ENCODE measurements around the gene SIGLEC11.
"Not testable (repeated sequence)": the region's sequence is repeated elsewhere in the genome, so short reads cannot be mapped to it uniquely, and the experiment has no call there.

The SIGLEC11 gene

DNA sequence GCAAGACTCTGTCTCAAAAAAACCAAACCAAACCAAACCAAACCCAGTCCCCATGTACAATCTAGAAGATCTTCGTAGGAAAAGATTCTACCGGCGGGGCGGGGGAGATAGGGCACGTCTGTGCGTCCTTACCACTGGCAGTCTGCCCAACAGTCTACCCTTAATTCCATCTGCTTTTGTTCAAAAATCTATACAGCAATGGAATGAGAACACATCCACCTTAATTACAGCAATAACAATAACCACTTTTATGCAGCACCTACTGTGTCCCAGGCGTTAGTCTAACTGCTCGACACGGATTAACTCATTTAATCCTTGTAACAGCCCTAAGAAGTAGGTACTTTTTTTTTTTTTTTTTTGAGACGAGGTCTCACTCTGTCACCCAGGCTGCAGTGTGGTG lies 34.5 kb downstream of the SIGLEC11 start:
- no peak for DNase-seq (ENCODE audit: low read depth in 2 of 2)

GRCh38 chr19:49925486-49925885 lies 35.5 kb downstream of the SIGLEC11 start:
- DNase-seq (ENCODE audit: low read depth in 2 of 2), result no peak

GRCh38 chr19:49924881-49925210 lies 36.1 kb downstream of the SIGLEC11 start:
- not testable (repeated sequence) for DNase-seq (ENCODE audit: low read depth in 2 of 2)

GRCh38 chr19:49924004-49924880 lies 36.7 kb downstream of the SIGLEC11 start:
- no peak for DNase-seq (ENCODE audit: low read depth in 2 of 2)

DNA sequence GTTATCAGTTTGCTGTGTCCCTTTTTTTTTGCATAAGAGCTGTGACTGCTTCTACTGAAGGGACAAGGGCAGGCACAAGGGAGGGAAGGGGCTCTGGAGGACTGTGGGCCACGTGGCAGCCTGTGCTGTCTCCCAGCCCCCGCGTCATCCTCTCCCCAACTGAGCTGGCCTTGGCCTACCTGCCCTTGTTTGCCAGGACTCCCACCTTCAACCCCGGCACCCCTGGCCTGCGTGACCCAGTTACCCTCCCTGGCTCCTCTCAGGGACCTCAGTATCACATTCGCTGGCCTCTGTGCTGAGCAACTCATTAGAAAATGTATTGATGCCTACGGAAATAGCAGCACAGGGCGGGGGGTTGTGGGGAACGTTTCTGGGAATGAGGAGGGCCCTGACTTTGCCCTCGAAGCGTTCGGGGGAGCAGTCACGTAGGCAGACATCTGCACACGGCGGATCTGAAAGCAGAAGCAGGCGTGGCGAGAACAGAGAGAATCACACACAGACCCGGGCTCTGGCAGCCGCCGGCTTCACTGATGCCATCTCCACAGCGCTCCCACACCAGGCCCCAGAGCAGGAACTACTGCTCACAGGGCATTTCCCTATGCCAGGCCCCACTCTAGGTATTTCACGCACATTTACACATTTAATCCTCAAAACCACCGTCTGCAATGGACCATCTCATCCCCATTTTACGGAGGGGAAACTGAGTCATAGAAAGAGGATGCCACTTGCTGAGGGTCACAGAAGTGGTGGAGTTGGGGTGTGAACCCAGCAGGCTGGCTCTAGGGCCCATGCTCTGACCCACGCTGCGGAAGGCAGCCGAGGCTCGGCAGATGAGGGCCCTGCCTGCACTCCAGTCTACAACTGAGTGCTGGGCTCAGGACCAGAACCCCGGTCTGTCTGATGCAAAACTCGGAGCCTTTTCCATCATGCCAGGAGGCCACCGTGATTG lies 37.6 kb downstream of the SIGLEC11 start:
- no peak for DNase-seq (ENCODE audit: low read depth in 2 of 2)

GRCh38 chr19:49921871-49922795 lies 38.8 kb downstream of the SIGLEC11 start:
- no peak for DNase-seq (ENCODE audit: low read depth in 2 of 2)

DNA sequence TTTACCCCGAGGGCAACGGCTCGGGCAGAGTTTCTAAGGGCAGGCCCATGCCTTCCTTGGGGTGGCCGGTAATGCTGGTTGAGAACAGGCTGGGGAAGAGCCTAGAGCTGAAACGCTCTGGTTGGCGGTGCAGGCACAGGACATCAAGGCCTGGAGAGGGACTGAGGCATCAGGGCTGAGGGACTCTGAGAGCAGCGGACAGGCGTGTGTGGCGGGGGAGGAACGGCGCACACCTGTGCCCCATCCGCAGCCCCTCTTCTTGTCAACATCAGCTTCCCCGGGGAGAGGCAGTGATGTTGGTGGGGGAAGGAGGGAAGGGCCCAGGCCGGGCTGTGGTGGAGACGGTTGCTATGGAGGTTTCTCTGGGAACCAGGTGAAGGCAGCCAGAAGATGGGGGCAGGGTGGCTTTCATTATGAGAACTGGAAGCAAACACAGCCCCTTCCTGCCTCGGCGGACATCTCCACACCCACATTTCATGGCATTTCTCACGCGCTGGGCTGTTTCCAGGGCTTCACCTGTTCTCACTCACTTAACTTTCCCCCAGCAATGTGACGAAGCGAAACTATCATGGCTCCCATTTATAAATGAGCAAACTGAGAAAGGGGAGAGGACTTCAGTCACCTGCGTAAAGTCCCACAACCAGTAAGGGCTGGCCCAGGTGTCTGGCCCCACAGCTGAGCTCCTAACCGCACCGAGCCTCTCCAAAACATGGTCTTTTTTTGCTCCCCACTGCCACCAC lies 40.2 kb downstream of the SIGLEC11 start:
- DNase-seq (ENCODE audit: low read depth in 2 of 2), result no peak

DNA sequence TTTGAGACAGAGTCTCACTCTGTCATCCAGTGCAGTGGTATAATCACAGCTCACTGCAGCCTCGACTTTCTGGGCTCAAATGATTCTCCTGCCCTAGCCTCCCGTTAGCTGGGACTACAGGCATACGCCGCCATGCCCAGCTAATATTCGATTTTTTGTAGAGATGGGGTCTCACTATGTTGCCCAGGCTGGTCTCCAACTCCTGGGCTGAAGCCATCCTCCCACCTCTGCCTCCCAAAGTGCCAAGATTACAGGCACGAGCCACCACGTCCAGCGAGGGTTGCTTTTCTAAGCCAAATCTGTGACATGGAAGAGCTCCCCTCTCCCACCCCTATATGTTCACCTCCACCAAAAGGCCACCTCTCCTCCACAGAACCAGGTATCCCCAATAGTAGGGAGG lies 42.9 kb downstream of the SIGLEC11 start:
- no peak for DNase-seq (ENCODE audit: low read depth in 2 of 2)

- no peak for DNase-seq (ENCODE audit: low read depth in 2 of 2)
Observed at GRCh38 chr19:49916839-49917733, 43.9 kb downstream of the SIGLEC11 start.

GRCh38 chr19:49915271-49915670 lies 45.7 kb downstream of the SIGLEC11 start:
- no peak for DNase-seq (ENCODE audit: low read depth in 2 of 2)

- no peak for DNase-seq (ENCODE audit: low read depth in 2 of 2)
Observed at GRCh38 chr19:49913720-49914119, 47.3 kb downstream of the SIGLEC11 start.

DNA sequence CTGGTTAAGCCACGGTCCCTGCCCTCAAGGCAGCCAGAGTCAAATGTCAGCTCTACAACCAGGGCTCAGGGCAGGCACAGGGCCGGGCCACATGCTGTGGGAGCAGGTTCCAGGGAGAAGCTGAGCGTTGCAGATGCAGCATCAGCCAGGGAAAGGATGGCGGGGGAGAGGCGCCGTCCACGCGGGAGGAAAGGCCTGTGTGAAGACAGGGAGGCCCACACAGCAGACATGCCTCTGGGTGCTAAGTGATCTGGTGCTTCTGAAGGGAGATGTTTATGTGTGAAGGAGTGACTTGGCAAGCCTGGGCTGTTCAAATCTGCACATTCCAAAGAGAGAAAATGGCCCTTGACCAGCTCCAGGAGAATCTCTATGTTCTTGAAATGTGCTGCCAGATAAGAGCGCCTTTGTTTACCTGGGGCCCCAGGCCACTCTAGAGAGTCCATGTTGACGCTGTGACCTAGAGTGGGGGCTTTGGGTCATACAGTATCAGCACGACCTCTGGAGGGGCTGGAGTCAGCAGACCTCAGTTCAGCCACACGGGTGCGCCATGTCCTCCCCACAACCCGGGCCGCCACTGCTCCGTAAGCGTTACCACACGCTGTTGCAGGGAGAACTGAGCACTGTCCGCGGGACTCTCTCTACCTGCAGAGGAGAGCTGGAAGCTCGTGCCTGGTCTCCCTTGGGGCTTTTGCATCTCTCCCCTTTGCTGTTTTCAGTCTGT lies 47.8 kb downstream of the SIGLEC11 start:
- no peak for DNase-seq (ENCODE audit: low read depth in 2 of 2)

- DNase-seq (ENCODE audit: low read depth in 2 of 2), result no peak
Observed at GRCh38 chr19:49911381-49912145, 49.4 kb downstream of the SIGLEC11 start.

DNA sequence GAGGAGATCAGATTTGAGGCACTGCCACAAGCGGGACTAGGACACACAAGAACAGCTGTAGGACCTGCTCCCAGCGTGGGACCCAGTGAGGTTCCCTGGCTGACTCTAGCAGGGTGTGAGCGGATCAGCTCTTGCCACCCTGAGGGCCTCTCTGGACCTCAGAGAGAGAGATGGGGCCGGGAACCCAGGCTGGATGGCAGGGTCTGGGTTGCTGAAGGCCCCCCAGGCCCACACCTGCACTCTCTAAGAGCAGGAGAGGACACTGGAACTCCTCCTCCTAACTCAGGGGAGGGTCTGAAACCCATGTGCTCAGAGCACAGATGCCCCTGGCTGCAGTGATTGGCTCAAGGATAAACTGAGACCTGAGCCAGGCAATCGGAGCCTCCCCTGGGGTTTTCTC lies 50.8 kb downstream of the SIGLEC11 start:
- no peak for DNase-seq (ENCODE audit: low read depth in 2 of 2)

DNA sequence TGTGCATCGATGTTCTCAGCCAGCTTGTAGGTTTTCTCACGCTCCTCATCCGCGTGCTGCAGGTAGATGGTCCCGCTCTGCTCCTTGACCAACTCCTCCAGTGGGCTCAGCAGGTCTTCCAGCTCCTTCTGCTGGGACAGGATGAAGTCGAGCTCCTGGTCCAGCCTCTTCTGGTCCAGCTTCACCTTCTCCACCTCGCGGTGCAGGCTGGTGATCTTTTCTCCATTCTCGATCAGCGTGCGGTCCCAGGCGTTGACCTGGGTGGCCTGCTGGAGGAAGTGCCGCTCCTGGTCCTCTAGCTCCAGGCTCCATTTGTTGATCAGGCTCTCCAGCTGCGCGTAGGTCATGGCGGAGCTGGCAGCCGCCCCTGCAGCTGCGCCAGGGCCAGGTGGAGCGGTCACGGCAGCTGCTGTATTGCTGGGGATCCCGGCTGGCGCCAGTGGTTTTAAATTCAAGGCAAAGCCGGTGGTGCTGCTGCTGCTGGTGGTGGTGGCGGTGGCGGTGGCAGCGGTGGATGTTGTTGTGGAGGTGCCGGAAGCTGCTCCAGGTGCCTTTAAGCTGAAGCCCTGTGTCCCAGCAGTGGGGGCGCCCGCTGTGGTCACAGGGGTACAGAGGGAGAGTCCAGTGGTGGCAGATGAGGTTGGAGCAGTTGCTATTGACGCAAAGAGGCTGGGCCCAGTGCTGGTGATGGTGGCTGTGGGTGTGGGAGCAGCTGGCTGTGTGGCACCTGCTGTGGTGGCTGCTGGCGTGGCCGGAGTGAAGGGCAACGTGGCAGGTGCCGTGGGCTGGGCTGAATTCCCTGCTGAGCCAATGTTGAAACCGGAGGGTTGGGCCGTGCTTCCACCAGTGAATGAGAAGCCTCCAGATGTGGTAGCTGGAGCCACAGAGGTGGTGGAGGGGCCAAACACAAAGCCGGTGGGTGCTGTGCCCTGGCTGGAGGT lies 52.2 kb downstream of the SIGLEC11 start:
- no peak for DNase-seq (ENCODE audit: low read depth in 2 of 2)

- DNase-seq (ENCODE audit: low read depth in 2 of 2), result no peak
Observed at GRCh38 chr19:49907745-49908446, 53.1 kb downstream of the SIGLEC11 start.
